Breast epithelium (tissue), 3 donors: ENCODE results near the gene PTPRN2.
"Not testable (repeated sequence)": the region's sequence is repeated elsewhere in the genome, so short reads cannot be mapped to it uniquely, and the experiment has no call there.

ENCODE experiments used
- POLR2A ChIP-seq: fragments of 450-650 bp; IDR thresholded peaks from one replicate; pipeline ENCODE4 v1.6.1; 2016; ENCODE audit warnings: antibody characterized with exemption, mild to moderate bottlenecking, moderate library complexity
- POLR2AphosphoS5 ChIP-seq, 3 donors: sonication (generic); formaldehyde crosslinking; IDR thresholded peaks; one replicate each; pipeline ENCODE4 v1.6.1; 2017; ENCODE audit warnings: antibody characterized with exemption in 3 of 3
- TF ChIP-seq, protein P1 (sequence below), 3 donors: fragments of 450-650 bp; IDR thresholded peaks; one replicate each; pipeline ENCODE4 v1.5.1; 2016 to 2017; ENCODE audit warnings: antibody characterized with exemption in 3 of 3, mild to moderate bottlenecking in 3 of 3, moderate library complexity in 3 of 3

DNA sequence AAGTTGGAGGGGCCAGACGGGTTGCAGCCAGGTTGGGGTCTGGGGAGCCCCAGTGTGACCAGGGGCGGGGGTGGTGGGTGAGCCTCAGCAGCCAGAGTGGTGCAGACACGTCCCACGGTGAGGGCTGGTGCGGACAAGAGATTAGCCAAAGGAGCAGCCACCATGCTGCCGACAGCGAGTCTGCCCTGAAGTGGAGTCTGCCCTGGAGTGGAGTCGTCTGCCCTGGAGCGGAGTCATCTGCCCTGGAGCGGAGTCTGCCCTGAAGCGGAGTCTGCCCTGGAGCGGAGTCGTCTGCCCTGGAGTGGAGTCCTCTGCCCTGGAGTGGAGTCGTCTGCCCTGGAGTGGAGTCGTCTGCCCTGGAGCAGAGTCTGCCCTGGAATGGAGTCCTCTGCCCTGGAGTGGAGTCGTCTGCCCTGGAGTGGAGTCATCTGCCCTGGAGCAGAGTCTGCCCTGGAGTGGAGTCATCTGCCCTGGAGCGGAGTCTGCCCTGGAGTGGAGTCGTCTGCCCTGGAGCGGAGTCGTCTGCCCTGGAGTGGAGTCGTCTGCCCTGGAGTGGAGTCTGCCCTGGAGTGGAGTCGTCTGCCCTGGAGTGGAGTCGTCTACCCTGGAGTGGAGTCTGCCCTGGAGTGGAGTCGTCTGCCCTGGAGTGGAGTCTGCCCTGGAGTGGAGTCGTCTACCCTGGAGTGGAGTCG is 64.3 kb downstream of the PTPRN2 start:
- TF ChIP-seq POLR2A; POLR2AphosphoS5 (IDR thresholded peaks at IDR 0.05): not testable (repeated sequence)
- TF ChIP-seq, protein P1, sequence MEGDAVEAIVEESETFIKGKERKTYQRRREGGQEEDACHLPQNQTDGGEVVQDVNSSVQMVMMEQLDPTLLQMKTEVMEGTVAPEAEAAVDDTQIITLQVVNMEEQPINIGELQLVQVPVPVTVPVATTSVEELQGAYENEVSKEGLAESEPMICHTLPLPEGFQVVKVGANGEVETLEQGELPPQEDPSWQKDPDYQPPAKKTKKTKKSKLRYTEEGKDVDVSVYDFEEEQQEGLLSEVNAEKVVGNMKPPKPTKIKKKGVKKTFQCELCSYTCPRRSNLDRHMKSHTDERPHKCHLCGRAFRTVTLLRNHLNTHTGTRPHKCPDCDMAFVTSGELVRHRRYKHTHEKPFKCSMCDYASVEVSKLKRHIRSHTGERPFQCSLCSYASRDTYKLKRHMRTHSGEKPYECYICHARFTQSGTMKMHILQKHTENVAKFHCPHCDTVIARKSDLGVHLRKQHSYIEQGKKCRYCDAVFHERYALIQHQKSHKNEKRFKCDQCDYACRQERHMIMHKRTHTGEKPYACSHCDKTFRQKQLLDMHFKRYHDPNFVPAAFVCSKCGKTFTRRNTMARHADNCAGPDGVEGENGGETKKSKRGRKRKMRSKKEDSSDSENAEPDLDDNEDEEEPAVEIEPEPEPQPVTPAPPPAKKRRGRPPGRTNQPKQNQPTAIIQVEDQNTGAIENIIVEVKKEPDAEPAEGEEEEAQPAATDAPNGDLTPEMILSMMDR (IDR thresholded peaks at IDR 0.05) = not testable (repeated sequence)
